Measurements from ENCODE around the gene PARS2.

- no peak for TF ChIP-seq GATA3 (IDR thresholded peaks at IDR 0.05; ENCODE audit: low read depth, low read length)
- no peak for TF ChIP-seq GATA2 (IDR thresholded peaks at IDR 0.05; ENCODE audit: low read depth, low read length)
Measured at GRCh38 chr1:54766726-54767125, 2.4 kb upstream of the PARS2 start.

Measured in SH-SY5Y (cell line).